Measurements from ENCODE around the gene PKDREJ. TPM values are rescaled to one million over a fixed set of nuclear protein-coding genes. Genes with fewer than 3 reads are reported as not detected.

PKDREJ gene
- polyA plus RNA-seq, 1 experiment = not detected

GRCh38 chr22:46276563-46276962 lies 13.4 kb upstream of the PKDREJ start:
- CTCF ChIA-PET = no interaction called here
- Histone ChIP-seq H3K4me3 (ENCODE audit: low read depth, low read length) (no peak overlapping the region), H3K27me3 (ENCODE audit: control insufficient read depth, insufficient read depth, low read length) (no peaks in the 10 kb centered on the region), H3K36me3 (ENCODE audit: control insufficient read depth, insufficient read depth, low read length) (peaks cover 49% of the 10 kb centered on the region)
- DNase-seq (ENCODE audit: low read depth) = no peak
- POLR2A ChIA-PET = no interaction called here
- TF ChIP-seq, protein P1, sequence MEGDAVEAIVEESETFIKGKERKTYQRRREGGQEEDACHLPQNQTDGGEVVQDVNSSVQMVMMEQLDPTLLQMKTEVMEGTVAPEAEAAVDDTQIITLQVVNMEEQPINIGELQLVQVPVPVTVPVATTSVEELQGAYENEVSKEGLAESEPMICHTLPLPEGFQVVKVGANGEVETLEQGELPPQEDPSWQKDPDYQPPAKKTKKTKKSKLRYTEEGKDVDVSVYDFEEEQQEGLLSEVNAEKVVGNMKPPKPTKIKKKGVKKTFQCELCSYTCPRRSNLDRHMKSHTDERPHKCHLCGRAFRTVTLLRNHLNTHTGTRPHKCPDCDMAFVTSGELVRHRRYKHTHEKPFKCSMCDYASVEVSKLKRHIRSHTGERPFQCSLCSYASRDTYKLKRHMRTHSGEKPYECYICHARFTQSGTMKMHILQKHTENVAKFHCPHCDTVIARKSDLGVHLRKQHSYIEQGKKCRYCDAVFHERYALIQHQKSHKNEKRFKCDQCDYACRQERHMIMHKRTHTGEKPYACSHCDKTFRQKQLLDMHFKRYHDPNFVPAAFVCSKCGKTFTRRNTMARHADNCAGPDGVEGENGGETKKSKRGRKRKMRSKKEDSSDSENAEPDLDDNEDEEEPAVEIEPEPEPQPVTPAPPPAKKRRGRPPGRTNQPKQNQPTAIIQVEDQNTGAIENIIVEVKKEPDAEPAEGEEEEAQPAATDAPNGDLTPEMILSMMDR (IDR thresholded peaks at IDR 0.05; ENCODE audit: insufficient read depth, low read depth, low read length) = no peak

- TF ChIP-seq, protein P1 (IDR thresholded peaks at IDR 0.05; ENCODE audit: insufficient read depth, low read depth, low read length) = no peak
- H3K4me3 ChIP-seq (ENCODE audit: low read depth, low read length) = no peak overlapping the region
- H3K36me3 ChIP-seq (ENCODE audit: control insufficient read depth, insufficient read depth, low read length) = peaks cover 44% of the 10 kb centered on the region
- no peak for DNase-seq (ENCODE audit: low read depth)
- no peaks in the 10 kb centered on the region for H3K27me3 ChIP-seq (ENCODE audit: control insufficient read depth, insufficient read depth, low read length)
- ChIA-PET CTCF (no interaction called here), POLR2A (no interaction called here)
Observed at GRCh38 chr22:46275455-46276122, 12.4 kb upstream of the PKDREJ start.

DNA sequence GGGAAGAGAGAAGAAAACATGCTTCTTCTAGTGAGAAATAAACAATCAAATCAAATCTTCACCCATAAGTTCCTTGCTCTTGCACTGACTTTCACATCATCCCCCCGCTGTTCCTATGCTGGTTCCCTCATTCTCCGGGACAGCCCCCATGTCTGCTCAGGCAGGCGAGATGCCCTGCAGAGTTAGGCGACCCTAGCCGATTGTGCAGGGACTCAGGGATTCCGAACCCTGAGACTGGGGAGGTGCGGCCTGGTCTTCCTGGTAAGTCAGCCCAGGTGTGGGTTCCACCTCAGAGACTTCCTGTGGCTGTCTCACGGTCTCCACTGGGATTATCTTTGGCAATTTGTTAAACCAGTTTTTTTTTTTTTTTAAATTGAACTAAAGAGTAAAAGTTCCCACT lies 11.2 kb upstream of the PKDREJ start:
- ChIA-PET POLR2A (no interaction called here), CTCF (no interaction called here)
- no peak for DNase-seq (ENCODE audit: low read depth)
- Histone ChIP-seq H3K36me3 (ENCODE audit: control insufficient read depth, insufficient read depth, low read length) (peaks cover 32% of the 10 kb centered on the region), H3K4me3 (ENCODE audit: low read depth, low read length) (no peak overlapping the region), H3K27me3 (ENCODE audit: control insufficient read depth, insufficient read depth, low read length) (no peaks in the 10 kb centered on the region)
- TF ChIP-seq, protein P1 (IDR thresholded peaks at IDR 0.05; ENCODE audit: insufficient read depth, low read depth, low read length) = no peak

- Histone ChIP-seq H3K27me3 (ENCODE audit: control insufficient read depth, insufficient read depth, low read length) (no peaks in the 10 kb centered on the region), H3K36me3 (ENCODE audit: control insufficient read depth, insufficient read depth, low read length) (peaks cover 24% of the 10 kb centered on the region), H3K4me3 (ENCODE audit: low read depth, low read length) (no peak overlapping the region)
- no peak for DNase-seq (ENCODE audit: low read depth)
- ChIA-PET POLR2A (no interaction called here), CTCF (no interaction called here)
- TF ChIP-seq, protein P1 (IDR thresholded peaks at IDR 0.05; ENCODE audit: insufficient read depth, low read depth, low read length) = no peak
Observed at GRCh38 chr22:46273432-46274148, 10.4 kb upstream of the PKDREJ start.

DNA sequence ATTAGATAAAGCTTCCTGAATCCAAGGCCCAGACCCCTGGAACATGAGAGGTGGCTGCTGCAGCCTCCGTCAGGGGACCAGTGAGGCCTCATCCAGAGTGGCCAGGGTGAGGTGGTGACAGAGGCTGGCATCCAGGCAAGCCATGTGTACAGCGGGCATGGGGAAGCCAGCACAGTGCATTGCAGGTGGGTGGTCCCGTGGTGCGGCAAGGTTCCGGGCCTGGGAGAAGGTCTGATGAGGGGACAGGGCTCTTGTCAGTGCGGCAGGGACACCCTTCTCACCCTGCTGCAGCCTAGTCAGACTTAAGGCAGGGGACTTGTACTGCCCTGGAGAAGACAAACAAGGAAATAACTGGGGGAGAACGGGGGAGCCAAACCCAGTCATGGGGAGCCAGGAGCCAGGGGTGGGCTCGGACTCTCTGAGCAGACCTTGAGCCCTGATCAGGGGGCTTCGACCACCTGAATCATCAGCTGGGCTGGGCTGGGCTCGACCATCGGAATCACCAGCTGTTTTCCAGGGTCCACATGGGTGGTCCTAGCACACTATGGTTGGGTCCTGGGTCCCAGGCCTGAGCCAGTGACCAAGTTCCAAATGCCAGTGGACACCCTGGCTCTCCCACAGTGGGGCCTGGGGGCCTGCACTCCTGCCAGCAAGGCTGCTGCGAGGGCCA lies 9.8 kb upstream of the PKDREJ start:
- peaks cover 22% of the 10 kb centered on the region for H3K36me3 ChIP-seq (ENCODE audit: control insufficient read depth, insufficient read depth, low read length)
- no peak for DNase-seq (ENCODE audit: low read depth)
- TF ChIP-seq, protein P1 (IDR thresholded peaks at IDR 0.05; ENCODE audit: insufficient read depth, low read depth, low read length) = no peak
- H3K4me3 ChIP-seq (ENCODE audit: low read depth, low read length) = no peak overlapping the region
- H3K27me3 ChIP-seq (ENCODE audit: control insufficient read depth, insufficient read depth, low read length) = no peaks in the 10 kb centered on the region
- CTCF ChIA-PET = no interaction called here
- POLR2A ChIA-PET = no interaction called here

Data from BJ (cell line).